Smooth muscle cell (in vitro differentiated cells): ENCODE data around the gene KIF6. TPM values are rescaled to one million over a fixed set of nuclear protein-coding genes. Genes with fewer than 3 reads are reported as not detected.
A peak's percentile ranks its signal among the peaks of the same experiment; 100 is the strongest.

Experiments used
- DNase-seq: peaks from one replicate; lab custom pipeline; 2025; ENCODE audit not compliant: unreplicated experiment; lab: John Stamatoyannopoulos, UW
- H2AFZ ChIP-seq: fragments of 200-600 bp; sonication (generic); 2 replicates; pipeline ENCODE4 v1.6.0; 2016; ENCODE audit warnings: antibody characterized with exemption, low read depth, mild to moderate bottlenecking
- H3F3A ChIP-seq: fragments of 200-600 bp; sonication (generic); 2 replicates; pipeline ENCODE4 v1.6.0; 2017; ENCODE audit warnings: antibody characterized with exemption, low read depth
- H3K27ac ChIP-seq: fragments of 200-600 bp; sonication (generic); 2 replicates; pipeline ENCODE4 v1.5.1; 2016; ENCODE audit warnings: low read depth, mild to moderate bottlenecking
- H3K27me3 ChIP-seq: fragments of 200-600 bp; sonication (generic); 2 replicates; pipeline ENCODE4 v1.6.1; 2016; ENCODE audit warnings: low read depth, mild to moderate bottlenecking
- H3K36me3 ChIP-seq: fragments of 200-600 bp; sonication (generic); 2 replicates; pipeline ENCODE4 v1.5.1; 2016; ENCODE audit warnings: low read depth
- H3K4me1 ChIP-seq: fragments of 200-600 bp; sonication (generic); 2 replicates; pipeline ENCODE4 v1.5.1; 2016; ENCODE audit warnings: low read depth
- H3K4me2 ChIP-seq: fragments of 200-600 bp; sonication (generic); 2 replicates; pipeline ENCODE4 v1.6.0; 2016; ENCODE audit warnings: mild to moderate bottlenecking
- H3K4me3 ChIP-seq: fragments of 200-600 bp; sonication (generic); 2 replicates; pipeline ENCODE4 v1.5.1; 2016; ENCODE audit warnings: mild to moderate bottlenecking
- H3K79me2 ChIP-seq: fragments of 200-600 bp; sonication (generic); 2 replicates; pipeline ENCODE4 v1.6.0; 2016; ENCODE audit warnings: low read depth, mild to moderate bottlenecking
- H3K9ac ChIP-seq: fragments of 200-600 bp; sonication (generic); 2 replicates; pipeline ENCODE4 v1.6.0; 2016; ENCODE audit warnings: low read depth
- H3K9me3 ChIP-seq: fragments of 200-600 bp; sonication (generic); replicated peaks from 2 replicates; pipeline ENCODE4 v1.5.1; 2016; ENCODE audit warnings: low read depth
- H4K20me1 ChIP-seq: fragments of 200-600 bp; sonication (generic); 2 replicates; pipeline ENCODE4 v1.6.0; 2016; ENCODE audit warnings: low read depth
- WGBS: methylation state at CpG from one replicate; pipeline ENCODE4 v1.1.7; 2016; ENCODE audit warnings: low lambda C conversion rate; 5-methylcytosine and 5-hydroxymethylcytosine counted together
- polyA plus RNA-seq: library from polyadenylated mRNA; unstranded; fragments of >200 nt; fragmentation: Nextera tagmentation; extraction: Ambion mirVana; gene quantifications from 2 replicates; pipeline ENCODE4 v1.2.1, GENCODE V29; 2016
- total RNA-seq: library from RNA; depleted of rRNA; stranded (reverse); fragments of >200 nt; gene quantifications from 2 replicates; pipeline ENCODE4 v1.2.3, GENCODE V29; 2014
- TF ChIP-seq, protein P1 (sequence below): fragments of 200-600 bp; sonication (generic); IDR thresholded peaks from 2 replicates; pipeline ENCODE4 v1.5.1; 2017; ENCODE audit warnings: borderline replicate concordance, mild to moderate bottlenecking, antibody characterized with exemption; ENCODE audit not compliant: insufficient read depth, poor library complexity, severe bottlenecking

KIF6 gene
- total and polyA plus RNA-seq, 2 experiments from 2014 or later: 1.1 to 1.5 TPM

DNA sequence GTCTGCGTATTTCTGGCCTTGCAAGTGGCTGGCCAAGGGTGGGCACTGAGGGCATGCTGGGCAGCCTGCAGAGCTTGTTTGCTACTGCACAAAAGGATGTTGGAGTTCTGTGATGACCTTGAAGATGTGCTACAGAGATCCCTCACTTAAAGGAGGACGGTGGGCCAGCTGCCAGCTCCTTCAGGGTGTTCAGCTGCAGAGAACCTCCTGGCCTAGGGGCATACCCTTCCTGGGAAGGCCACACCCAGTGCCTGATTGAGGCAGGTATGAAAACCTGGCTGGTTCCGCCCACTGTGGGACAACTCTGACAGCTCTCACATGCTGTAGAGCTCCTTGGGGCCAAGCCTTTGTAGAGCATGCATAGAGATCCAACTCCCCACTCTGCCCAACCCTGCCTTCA lies 408.0 kb downstream of the KIF6 start:
- Histone ChIP-seq H3F3A (no peaks in the 10 kb centered on the region), H3K27ac (no peak overlapping the region), H3K4me2 (no peak overlapping the region), H4K20me1 (no peaks in the 10 kb centered on the region), H3K4me3 (no peak overlapping the region), H3K4me1 (peaks cover 4% of the 10 kb centered on the region), H3K27me3 (peaks cover 96% of the 10 kb centered on the region), H3K9ac (no peak overlapping the region), H3K79me2 (no peaks in the 10 kb centered on the region), H2AFZ (no peak overlapping the region), H3K36me3 (no peaks in the 10 kb centered on the region), H3K9me3 (no peaks in the 10 kb centered on the region)
- no peak for DNase-seq
- TF ChIP-seq, protein P1, sequence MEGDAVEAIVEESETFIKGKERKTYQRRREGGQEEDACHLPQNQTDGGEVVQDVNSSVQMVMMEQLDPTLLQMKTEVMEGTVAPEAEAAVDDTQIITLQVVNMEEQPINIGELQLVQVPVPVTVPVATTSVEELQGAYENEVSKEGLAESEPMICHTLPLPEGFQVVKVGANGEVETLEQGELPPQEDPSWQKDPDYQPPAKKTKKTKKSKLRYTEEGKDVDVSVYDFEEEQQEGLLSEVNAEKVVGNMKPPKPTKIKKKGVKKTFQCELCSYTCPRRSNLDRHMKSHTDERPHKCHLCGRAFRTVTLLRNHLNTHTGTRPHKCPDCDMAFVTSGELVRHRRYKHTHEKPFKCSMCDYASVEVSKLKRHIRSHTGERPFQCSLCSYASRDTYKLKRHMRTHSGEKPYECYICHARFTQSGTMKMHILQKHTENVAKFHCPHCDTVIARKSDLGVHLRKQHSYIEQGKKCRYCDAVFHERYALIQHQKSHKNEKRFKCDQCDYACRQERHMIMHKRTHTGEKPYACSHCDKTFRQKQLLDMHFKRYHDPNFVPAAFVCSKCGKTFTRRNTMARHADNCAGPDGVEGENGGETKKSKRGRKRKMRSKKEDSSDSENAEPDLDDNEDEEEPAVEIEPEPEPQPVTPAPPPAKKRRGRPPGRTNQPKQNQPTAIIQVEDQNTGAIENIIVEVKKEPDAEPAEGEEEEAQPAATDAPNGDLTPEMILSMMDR: no peak
- 84% methylated on average over 3 of the region's 3 CpGs for WGBS

- Histone ChIP-seq H3K36me3 (no peaks in the 10 kb centered on the region), H3K79me2 (no peaks in the 10 kb centered on the region), H3K9ac (no peak within 1 kb of the TSS), H3K9me3 (no peaks in the 10 kb centered on the region), H3F3A (no peaks in the 10 kb centered on the region), H3K27me3 (peaks cover 91% of the 10 kb centered on the region), H3K4me2 (peak within 1 kb of the TSS; percentile 36), H3K27ac (no peak within 1 kb of the TSS), H4K20me1 (no peaks in the 10 kb centered on the region), H3K4me1 (peaks cover 4% of the 10 kb centered on the region), H3K4me3 (no peak within 1 kb of the TSS), H2AFZ (no peak within 1 kb of the TSS)
- 19% methylated on average over 28 of the region's 28 CpGs for WGBS
- TF ChIP-seq, protein P1: no peak
- no peak for DNase-seq
Observed at GRCh38 chr6:39314273-39314795, 410.9 kb downstream of the KIF6 start, which contains the start of gene KCNK17. KCNK17 (minus strand) TSS chr6:39314419; CDS start chr6:39314320, 99 bp downstream.

DNA sequence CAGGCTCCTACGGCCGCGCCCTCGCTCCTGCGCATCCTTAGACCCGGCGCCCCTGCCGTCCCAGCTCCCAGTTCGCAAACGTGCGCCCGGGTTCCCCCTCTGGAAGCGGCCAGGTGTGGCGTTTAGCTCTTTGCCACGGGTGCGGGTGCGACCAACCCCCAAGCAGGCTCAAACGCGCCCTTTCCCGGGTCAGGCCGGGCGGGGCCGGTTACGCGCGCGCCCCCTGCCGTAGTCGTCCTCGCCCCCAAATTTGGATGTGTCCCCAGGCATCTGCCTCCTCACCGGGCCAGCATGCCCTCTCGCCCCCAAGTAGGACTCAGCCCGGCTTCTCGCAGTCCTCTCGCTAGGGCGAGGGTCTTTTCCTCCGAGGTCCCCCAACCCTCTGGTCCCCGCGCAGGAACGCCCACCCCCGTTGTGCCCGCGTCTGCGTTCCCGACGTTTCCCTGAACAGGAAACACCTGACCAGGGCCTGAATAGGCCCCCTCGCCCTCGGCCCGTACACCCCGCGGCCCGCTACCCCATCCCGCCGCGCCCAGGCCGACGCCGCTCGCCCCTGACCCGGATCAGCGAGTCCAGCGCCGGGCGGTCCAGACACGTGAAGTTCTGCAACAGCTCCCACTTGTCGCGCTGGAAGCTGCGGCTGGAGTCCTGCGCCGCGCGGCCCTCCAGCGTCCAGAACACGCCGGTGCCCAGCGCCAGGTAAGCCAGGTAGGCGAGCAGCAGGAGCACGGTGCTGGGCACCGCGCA lies 411.5 kb downstream of the KIF6 start:
- DNase-seq: no peak
- Histone ChIP-seq H3K4me2 (peak overlapping the region; percentile 36), H2AFZ (no peak overlapping the region), H4K20me1 (no peaks in the 10 kb centered on the region), H3K4me3 (no peak overlapping the region), H3K4me1 (peaks cover 4% of the 10 kb centered on the region), H3K36me3 (no peaks in the 10 kb centered on the region), H3K79me2 (no peaks in the 10 kb centered on the region), H3K27ac (no peak overlapping the region), H3K9me3 (no peaks in the 10 kb centered on the region), H3K27me3 (peaks cover 86% of the 10 kb centered on the region), H3K9ac (no peak overlapping the region), H3F3A (no peaks in the 10 kb centered on the region)
- TF ChIP-seq, protein P1: no peak
- WGBS: 3% methylated on average over 60 of the region's 80 CpGs
